OCI-LY3 (cell line): ENCODE results near the gene LMX1B.

Experiments
- H2AFZ ChIP-seq: fragments of 200-600, 300-600 bp; shearing (Covaris generic); 2 replicates; pipeline ENCODE4 v1.6.0; 2014; ENCODE audit warnings: antibody characterized with exemption, low read depth, low read length
- H3K27ac ChIP-seq: fragments of 200-600, 300-600 bp; sonication (generic); 2 replicates; pipeline ENCODE4 v1.5.1; 2014; ENCODE audit warnings: mild to moderate bottlenecking, low read length, moderate library complexity, mixed read lengths
- H3K27me3 ChIP-seq: fragments of 200-600, 300-600 bp; sonication (generic); 2 replicates; pipeline ENCODE4 v1.6.1; 2014; ENCODE audit warnings: low read depth, low read length, mixed read lengths
- H3K36me3 ChIP-seq: fragments of 200-600, 300-600 bp; sonication (generic); replicated peaks from 2 replicates; pipeline ENCODE3; 2014; ENCODE audit warnings: low read depth, low read length, mixed read lengths
- H3K4me1 ChIP-seq: fragments of 300-600, 200-600 bp; sonication (generic); 2 replicates; pipeline ENCODE4 v1.6.1; 2014; ENCODE audit warnings: low read length, mixed read lengths
- H3K4me2 ChIP-seq: fragments of 200-600, 300-600 bp; sonication (generic); 2 replicates; pipeline ENCODE4 v1.6.1; 2014; ENCODE audit warnings: low read length, mixed read lengths
- H3K4me3 ChIP-seq: fragments of 300-600, 200-600 bp; sonication (generic); 2 replicates; pipeline ENCODE4 v1.5.1; 2014; ENCODE audit warnings: antibody characterized with exemption, mild to moderate bottlenecking, low read length, moderate library complexity
- H3K79me2 ChIP-seq: fragments of 300-600, 200-600 bp; shearing (Covaris generic); 2 replicates; pipeline ENCODE4 v1.6.1; 2014; ENCODE audit warnings: mild to moderate bottlenecking, low read length, mixed read lengths
- H3K9ac ChIP-seq: fragments of 300-600, 200-600 bp; shearing (Covaris generic); 2 replicates; pipeline ENCODE4 v1.6.0; 2014; ENCODE audit warnings: mild to moderate bottlenecking, low read length, moderate library complexity
- H3K9me3 ChIP-seq: fragments of 200-600, 300-600 bp; shearing (Covaris generic); 2 replicates; pipeline ENCODE4 v1.6.1; 2014; ENCODE audit warnings: low read length, mixed read lengths; ENCODE audit not compliant: insufficient read depth
- H4K20me1 ChIP-seq: fragments of 200-600, 300-600 bp; sonication (generic); 2 replicates; pipeline ENCODE4 v1.6.1; 2016; ENCODE audit warnings: low read length, mixed read lengths; ENCODE audit not compliant: insufficient read depth
- CTCF ChIP-seq: fragments of 200-600, 300-600 bp; sonication (generic); IDR thresholded peaks from 2 replicates; pipeline ENCODE4 v1.5.1; 2014; ENCODE audit warnings: antibody characterized with exemption, low read length, low read depth
- EZH2phosphoT487 ChIP-seq: fragments of 200-600 bp; shearing (Covaris generic); IDR thresholded peaks from 2 replicates; pipeline ENCODE4 v1.6.1; 2018; ENCODE audit warnings: antibody characterized with exemption, mixed run types, low read depth

The LMX1B gene

GRCh38 chr9:126743041-126743440 is 129.3 kb downstream of the LMX1B start:
- peaks cover 30% of the 10 kb centered on the region for H3K4me1 ChIP-seq
- H3K27me3 ChIP-seq: no peaks in the 10 kb centered on the region
- H3K27ac ChIP-seq: no peak overlapping the region
- no peaks in the 10 kb centered on the region for H4K20me1 ChIP-seq
- no peak overlapping the region for H3K4me2 ChIP-seq
- no peak overlapping the region for H2AFZ ChIP-seq
- no peak for TF ChIP-seq EZH2phosphoT487
- no peak for TF ChIP-seq CTCF
- H3K4me3 ChIP-seq: no peak overlapping the region
- no peaks in the 10 kb centered on the region for H3K9me3 ChIP-seq
- H3K9ac ChIP-seq: no peak overlapping the region
- no peaks in the 10 kb centered on the region for H3K79me2 ChIP-seq
- H3K36me3 ChIP-seq: peaks cover 2% of the 10 kb centered on the region

- Histone ChIP-seq H3K36me3 (peaks cover 5% of the 10 kb centered on the region), H3K4me1 (peaks cover 46% of the 10 kb centered on the region), H4K20me1 (no peaks in the 10 kb centered on the region), H3K27ac (peak overlapping the region; percentile 84), H2AFZ (peak overlapping the region; percentile 32; the same call in 1 of the 2 replicates), H3K4me3 (peak overlapping the region; percentile 48), H3K4me2 (peak overlapping the region; percentile 73), H3K27me3 (no peaks in the 10 kb centered on the region), H3K9ac (peak overlapping the region; percentile 64), H3K9me3 (peaks cover 7% of the 10 kb centered on the region; the same call in 1 of the 2 replicates), H3K79me2 (no peaks in the 10 kb centered on the region)
- TF ChIP-seq CTCF (no peak), EZH2phosphoT487 (no peak)
These were observed 132.1 kb downstream of the LMX1B start for GRCh38 chr9:126745574-126746411.
